GM12878 (cell line): Measurements from ENCODE around the gene PMF1. TPM values are rescaled to one million over a fixed set of nuclear protein-coding genes. Genes with fewer than 3 reads are reported as not detected.

Source experiments
- DPF2 ChIP-seq: fragments of 450-650 bp; IDR thresholded peaks from 2 replicates; pipeline ENCODE4 v1.6.1; 2017; ENCODE audit warnings: mild to moderate bottlenecking
- EP300 ChIP-seq, 2 experiments: fragments of 150-350 bp in 1 of 2; IDR thresholded peaks; 2 replicates each; pipeline ENCODE4 v1.6.1; 2011 to 2012; ENCODE audit warnings: low read depth in 2 of 2, low read length in 2 of 2, borderline replicate concordance in 1 of 2, improper control_type of control experiment in 1 of 2, inconsistent platforms in 1 of 2; ENCODE audit not compliant: control insufficient read depth in 1 of 2
- HDAC2 ChIP-seq: fragments of 200-600 bp; sonication (generic); IDR thresholded peaks from 2 replicates; pipeline ENCODE4 v1.6.1; 2017
- JUNB ChIP-seq: IDR thresholded peaks from 2 replicates; pipeline ENCODE4 v1.6.1; 2016; ENCODE audit warnings: antibody characterized with exemption, mild to moderate bottlenecking
- KDM1A ChIP-seq: fragments of 200-600 bp; sonication (generic); IDR thresholded peaks from 2 replicates; pipeline ENCODE4 v1.6.1; 2016; ENCODE audit warnings: borderline replicate concordance
- MYB ChIP-seq: fragments of 150-350 bp; IDR thresholded peaks from 2 replicates; pipeline ENCODE4 v1.6.1; 2014; ENCODE audit warnings: mild to moderate bottlenecking, low read depth, low read length, borderline replicate concordance
- NR2F1 ChIP-seq: fragments of 450-650 bp; conservative IDR thresholded peaks from 2 replicates; pipeline ENCODE4 v1.6.1; 2017; ENCODE audit warnings: mild to moderate bottlenecking
- POU2F2 ChIP-seq: IDR thresholded peaks from 3 replicates; pipeline ENCODE4 v1.6.1; 2011; ENCODE audit warnings: low read depth, mild to moderate bottlenecking, low read length, borderline replicate concordance
- RCOR1 ChIP-seq: conservative IDR thresholded peaks from 2 replicates; pipeline ENCODE4 v1.6.1; 2012; ENCODE audit warnings: low read depth, low read length, improper control_type of control experiment
- RFX5 ChIP-seq: IDR thresholded peaks from 2 replicates; pipeline ENCODE4 v1.6.1; 2011; ENCODE audit warnings: low read depth, low read length, improper control_type of control experiment
- SIX5 ChIP-seq: IDR thresholded peaks from 2 replicates; pipeline ENCODE4 v1.6.1; 2011; ENCODE audit warnings: mild to moderate bottlenecking, low read depth, low read length, moderate library complexity; ENCODE audit not compliant: severe bottlenecking
- TARDBP ChIP-seq: IDR thresholded peaks from 2 replicates; pipeline ENCODE4 v1.6.1; 2016; ENCODE audit warnings: borderline replicate concordance
- TBL1XR1 ChIP-seq: IDR thresholded peaks from 2 replicates; pipeline ENCODE4 v1.6.1; 2012; ENCODE audit warnings: low read depth, low read length, improper control_type of control experiment
- ZBED1 ChIP-seq: IDR thresholded peaks from 2 replicates; pipeline ENCODE4 v1.6.1; 2016; ENCODE audit warnings: borderline replicate concordance
- ZNF622 ChIP-seq: fragments of 450-650 bp; IDR thresholded peaks from 2 replicates; pipeline ENCODE4 v1.6.1; 2017; ENCODE audit warnings: mild to moderate bottlenecking, inconsistent platforms
- ZZZ3 ChIP-seq: IDR thresholded peaks from 2 replicates; pipeline ENCODE4 v1.6.1; 2011; ENCODE audit warnings: low read depth; ENCODE audit not compliant: control insufficient read depth, insufficient read length
- polyA plus RNA-seq, 11 experiments: library from polyadenylated mRNA; depleted of rRNA in 4 of 11; unstranded in 6 of 11; stranded (reverse) in 5 of 11; fragments of >200 nt; fragmentation: Nextera tagmentation in 4 of 11; fragmentation: Illumina TruSeq in 1 of 11; extraction: Ambion mirVana in 4 of 11; extraction: Trizol in 1 of 11; gene quantifications; 1 replicate in 1 of 11; 2 replicates in 10 of 11; pipeline versions ENCODE4 v1.2.1 to v1.2.3, GENCODE V29; 2011 to 2016; ENCODE audit warnings: inconsistent platforms in 2 of 11, missing spikeins in 2 of 11, low read depth in 1 of 11
- total RNA-seq, 4 experiments: library from RNA; depleted of rRNA in 3 of 4; stranded (reverse); fragments of >200 nt in 3 of 4; fragmentation: Illumina TruSeq in 1 of 4; extraction: Trizol in 1 of 4; gene quantifications; 2 replicates each; pipeline versions ENCODE4 v1.2.1 to v1.2.3, GENCODE V29; 2013 to 2021
- TF ChIP-seq, protein P1 (sequence below): fragments of 450-650 bp; IDR thresholded peaks from 2 replicates; pipeline ENCODE4 v1.6.1; 2017; ENCODE audit warnings: mild to moderate bottlenecking, moderate library complexity
- TF ChIP-seq, protein P2 (sequence below): fragments of 450-650 bp; formaldehyde crosslinking; IDR thresholded peaks from 2 replicates; pipeline ENCODE4 v1.4.0; 2020; ENCODE audit warnings: mild to moderate bottlenecking, moderate library complexity
- TF ChIP-seq, protein P3 (sequence below): fragments of 450-650 bp; IDR thresholded peaks from 2 replicates; pipeline ENCODE4 v1.6.1; 2017; ENCODE audit warnings: mild to moderate bottlenecking
- TF ChIP-seq, protein P4 (sequence below): fragments of 150-350 bp; IDR thresholded peaks from 2 replicates; pipeline ENCODE4 v1.6.1; 2014; ENCODE audit warnings: mild to moderate bottlenecking, low read depth, low read length

Gene PMF1
- total and polyA plus RNA-seq, 10 of the 15 experiments (the other 5 are each of a cell fraction or from before 2014, with no cell fraction given) = 6.7 to 105 (median 67.3) TPM

DNA sequence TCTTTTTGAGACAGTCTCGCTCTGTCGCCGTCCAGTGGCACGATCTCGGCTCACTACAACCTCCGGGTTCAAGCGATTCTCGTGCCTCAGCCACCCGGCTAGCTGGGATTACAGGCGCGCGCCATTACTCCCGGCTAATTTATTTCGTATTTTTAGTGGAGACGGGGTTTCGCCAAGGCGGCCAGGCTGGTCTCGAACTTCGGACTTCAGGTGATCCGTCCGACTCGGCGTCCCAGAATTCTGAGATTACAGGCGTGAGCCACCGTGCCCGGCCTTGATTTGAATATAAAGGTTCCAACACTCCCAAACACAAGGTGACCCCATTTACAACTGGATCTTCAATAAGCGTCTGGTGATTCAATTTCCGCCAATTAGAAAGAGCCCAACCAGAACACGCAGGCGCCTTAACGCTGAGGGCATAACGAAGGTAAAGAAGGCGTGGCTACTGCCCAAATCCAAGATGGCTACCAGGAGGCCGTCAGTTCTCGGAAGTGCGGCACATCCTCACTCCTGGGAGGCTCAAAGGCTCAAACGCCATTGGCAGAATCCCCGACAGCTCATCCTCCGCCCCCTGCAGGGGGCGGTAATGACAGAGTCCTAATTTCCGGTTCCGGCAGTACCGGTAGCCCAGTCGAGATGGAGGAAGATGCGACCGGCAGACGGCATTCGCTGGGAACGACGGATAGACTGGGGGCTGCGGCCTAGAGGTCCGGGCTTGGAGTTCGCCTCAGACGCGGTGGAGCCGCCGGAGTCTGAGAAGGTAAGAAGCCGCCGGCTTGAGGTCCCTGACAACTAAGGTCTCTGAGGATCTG lies 19.1 kb upstream of the PMF1 start, which contains the start of gene SLC25A44 (continued):
- TF ChIP-seq KDM1A (no peak), SIX5 (peak; percentile 72), ZZZ3 (no peak), JUNB (no peak; the same call in 1 of the 2 replicates), EP300 (IDR thresholded peaks at IDR 0.05; ENCODE audit: borderline replicate concordance in 1 of 2, control insufficient read depth in 1 of 2, low read depth in 2 of 2, low read length in 2 of 2) (no peak), TBL1XR1 (no peak), RCOR1 (no peak), RFX5 (peak; percentile 48; the same call in 1 of the 2 replicates), HDAC2 (no peak), ZBED1 (no peak), ZNF622 (no peak), DPF2 (no peak), TARDBP (no peak), NR2F1 (peak; percentile 18; the same call in 1 of the 2 replicates), POU2F2 (no peak; the same call in 2 of the 3 replicates), MYB (no peak)
- TF ChIP-seq, protein P1, sequence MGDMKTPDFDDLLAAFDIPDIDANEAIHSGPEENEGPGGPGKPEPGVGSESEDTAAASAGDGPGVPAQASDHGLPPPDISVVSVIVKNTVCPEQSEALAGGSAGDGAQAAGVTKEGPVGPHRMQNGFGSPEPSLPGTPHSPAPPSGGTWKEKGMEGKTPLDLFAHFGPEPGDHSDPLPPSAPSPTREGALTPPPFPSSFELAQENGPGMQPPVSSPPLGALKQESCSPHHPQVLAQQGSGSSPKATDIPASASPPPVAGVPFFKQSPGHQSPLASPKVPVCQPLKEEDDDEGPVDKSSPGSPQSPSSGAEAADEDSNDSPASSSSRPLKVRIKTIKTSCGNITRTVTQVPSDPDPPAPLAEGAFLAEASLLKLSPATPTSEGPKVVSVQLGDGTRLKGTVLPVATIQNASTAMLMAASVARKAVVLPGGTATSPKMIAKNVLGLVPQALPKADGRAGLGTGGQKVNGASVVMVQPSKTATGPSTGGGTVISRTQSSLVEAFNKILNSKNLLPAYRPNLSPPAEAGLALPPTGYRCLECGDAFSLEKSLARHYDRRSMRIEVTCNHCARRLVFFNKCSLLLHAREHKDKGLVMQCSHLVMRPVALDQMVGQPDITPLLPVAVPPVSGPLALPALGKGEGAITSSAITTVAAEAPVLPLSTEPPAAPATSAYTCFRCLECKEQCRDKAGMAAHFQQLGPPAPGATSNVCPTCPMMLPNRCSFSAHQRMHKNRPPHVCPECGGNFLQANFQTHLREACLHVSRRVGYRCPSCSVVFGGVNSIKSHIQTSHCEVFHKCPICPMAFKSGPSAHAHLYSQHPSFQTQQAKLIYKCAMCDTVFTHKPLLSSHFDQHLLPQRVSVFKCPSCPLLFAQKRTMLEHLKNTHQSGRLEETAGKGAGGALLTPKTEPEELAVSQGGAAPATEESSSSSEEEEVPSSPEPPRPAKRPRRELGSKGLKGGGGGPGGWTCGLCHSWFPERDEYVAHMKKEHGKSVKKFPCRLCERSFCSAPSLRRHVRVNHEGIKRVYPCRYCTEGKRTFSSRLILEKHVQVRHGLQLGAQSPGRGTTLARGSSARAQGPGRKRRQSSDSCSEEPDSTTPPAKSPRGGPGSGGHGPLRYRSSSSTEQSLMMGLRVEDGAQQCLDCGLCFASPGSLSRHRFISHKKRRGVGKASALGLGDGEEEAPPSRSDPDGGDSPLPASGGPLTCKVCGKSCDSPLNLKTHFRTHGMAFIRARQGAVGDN = no peak
- TF ChIP-seq, protein P2, sequence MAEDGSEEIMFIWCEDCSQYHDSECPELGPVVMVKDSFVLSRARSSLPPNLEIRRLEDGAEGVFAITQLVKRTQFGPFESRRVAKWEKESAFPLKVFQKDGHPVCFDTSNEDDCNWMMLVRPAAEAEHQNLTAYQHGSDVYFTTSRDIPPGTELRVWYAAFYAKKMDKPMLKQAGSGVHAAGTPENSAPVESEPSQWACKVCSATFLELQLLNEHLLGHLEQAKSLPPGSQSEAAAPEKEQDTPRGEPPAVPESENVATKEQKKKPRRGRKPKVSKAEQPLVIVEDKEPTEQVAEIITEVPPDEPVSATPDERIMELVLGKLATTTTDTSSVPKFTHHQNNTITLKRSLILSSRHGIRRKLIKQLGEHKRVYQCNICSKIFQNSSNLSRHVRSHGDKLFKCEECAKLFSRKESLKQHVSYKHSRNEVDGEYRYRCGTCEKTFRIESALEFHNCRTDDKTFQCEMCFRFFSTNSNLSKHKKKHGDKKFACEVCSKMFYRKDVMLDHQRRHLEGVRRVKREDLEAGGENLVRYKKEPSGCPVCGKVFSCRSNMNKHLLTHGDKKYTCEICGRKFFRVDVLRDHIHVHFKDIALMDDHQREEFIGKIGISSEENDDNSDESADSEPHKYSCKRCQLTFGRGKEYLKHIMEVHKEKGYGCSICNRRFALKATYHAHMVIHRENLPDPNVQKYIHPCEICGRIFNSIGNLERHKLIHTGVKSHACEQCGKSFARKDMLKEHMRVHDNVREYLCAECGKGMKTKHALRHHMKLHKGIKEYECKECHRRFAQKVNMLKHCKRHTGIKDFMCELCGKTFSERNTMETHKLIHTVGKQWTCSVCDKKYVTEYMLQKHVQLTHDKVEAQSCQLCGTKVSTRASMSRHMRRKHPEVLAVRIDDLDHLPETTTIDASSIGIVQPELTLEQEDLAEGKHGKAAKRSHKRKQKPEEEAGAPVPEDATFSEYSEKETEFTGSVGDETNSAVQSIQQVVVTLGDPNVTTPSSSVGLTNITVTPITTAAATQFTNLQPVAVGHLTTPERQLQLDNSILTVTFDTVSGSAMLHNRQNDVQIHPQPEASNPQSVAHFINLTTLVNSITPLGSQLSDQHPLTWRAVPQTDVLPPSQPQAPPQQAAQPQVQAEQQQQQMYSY = no peak
- TF ChIP-seq, protein P3, sequence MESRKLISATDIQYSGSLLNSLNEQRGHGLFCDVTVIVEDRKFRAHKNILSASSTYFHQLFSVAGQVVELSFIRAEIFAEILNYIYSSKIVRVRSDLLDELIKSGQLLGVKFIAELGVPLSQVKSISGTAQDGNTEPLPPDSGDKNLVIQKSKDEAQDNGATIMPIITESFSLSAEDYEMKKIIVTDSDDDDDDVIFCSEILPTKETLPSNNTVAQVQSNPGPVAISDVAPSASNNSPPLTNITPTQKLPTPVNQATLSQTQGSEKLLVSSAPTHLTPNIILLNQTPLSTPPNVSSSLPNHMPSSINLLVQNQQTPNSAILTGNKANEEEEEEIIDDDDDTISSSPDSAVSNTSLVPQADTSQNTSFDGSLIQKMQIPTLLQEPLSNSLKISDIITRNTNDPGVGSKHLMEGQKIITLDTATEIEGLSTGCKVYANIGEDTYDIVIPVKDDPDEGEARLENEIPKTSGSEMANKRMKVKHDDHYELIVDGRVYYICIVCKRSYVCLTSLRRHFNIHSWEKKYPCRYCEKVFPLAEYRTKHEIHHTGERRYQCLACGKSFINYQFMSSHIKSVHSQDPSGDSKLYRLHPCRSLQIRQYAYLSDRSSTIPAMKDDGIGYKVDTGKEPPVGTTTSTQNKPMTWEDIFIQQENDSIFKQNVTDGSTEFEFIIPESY = no peak
- TF ChIP-seq, protein P4, sequence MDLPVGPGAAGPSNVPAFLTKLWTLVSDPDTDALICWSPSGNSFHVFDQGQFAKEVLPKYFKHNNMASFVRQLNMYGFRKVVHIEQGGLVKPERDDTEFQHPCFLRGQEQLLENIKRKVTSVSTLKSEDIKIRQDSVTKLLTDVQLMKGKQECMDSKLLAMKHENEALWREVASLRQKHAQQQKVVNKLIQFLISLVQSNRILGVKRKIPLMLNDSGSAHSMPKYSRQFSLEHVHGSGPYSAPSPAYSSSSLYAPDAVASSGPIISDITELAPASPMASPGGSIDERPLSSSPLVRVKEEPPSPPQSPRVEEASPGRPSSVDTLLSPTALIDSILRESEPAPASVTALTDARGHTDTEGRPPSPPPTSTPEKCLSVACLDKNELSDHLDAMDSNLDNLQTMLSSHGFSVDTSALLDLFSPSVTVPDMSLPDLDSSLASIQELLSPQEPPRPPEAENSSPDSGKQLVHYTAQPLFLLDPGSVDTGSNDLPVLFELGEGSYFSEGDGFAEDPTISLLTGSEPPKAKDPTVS = no peak
